ENCODE measurements around the gene CSNK1D. TPM values are rescaled to one million over a fixed set of nuclear protein-coding genes. Genes with fewer than 3 reads are reported as not detected.

Gene CSNK1D
- total RNA-seq, 1 donor from 2014 or later, result 118 TPM

DNA sequence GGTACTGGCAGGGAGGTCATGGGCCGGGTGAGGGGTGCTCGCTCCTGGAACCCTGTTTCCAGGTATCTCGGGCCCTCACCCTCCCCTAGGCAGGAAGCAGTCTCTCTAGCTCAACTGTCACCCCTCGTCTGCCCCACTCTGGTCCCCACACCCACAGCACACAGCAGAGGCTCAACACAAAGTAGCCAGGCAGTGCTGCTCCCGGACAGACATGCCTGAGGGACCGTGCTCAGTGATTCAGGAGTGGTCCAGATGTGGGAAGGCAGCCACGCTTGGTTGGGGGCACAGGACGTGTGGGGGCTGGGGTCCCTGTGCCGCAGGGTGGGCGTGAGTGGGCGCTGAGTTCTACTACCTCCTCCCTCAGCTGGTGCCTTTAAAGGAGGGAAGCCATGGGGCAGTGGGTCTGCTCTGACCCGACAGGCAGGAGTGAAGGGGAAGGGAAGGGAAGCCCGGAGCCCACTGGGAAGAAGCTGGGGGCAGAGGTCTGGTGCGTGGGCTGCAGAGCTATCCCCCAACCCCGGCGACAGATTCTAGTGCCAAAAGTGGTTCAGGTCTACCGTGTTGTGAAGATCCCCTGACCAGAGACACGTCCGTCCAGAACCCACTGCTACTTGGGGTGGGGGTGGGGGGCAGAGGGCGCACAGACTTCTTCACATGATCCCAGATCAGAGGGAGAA lies 32.9 kb downstream of the CSNK1D start:
- TF ChIP-seq CTCF (IDR thresholded peaks at IDR 0.05), result no peak
- no peak for DNase-seq (ENCODE audit: extremely low spot score, unreplicated experiment)
- H3K9me3 Mint-ChIP-seq (ENCODE audit: unreplicated experiment), result no peaks in the 10 kb centered on the region
- no peak overlapping the region for H3K4me3 Mint-ChIP-seq (ENCODE audit: unreplicated experiment)
- H3K36me3 Mint-ChIP-seq (ENCODE audit: unreplicated experiment), result peaks cover 17% of the 10 kb centered on the region
- peak overlapping the region; percentile 87 for H3K27ac Mint-ChIP-seq (ENCODE audit: unreplicated experiment)
- H3K27me3 Mint-ChIP-seq (ENCODE audit: unreplicated experiment), result no peaks in the 10 kb centered on the region
- H3K4me1 Mint-ChIP-seq (ENCODE audit: unreplicated experiment), result peaks cover 64% of the 10 kb centered on the region

DNA sequence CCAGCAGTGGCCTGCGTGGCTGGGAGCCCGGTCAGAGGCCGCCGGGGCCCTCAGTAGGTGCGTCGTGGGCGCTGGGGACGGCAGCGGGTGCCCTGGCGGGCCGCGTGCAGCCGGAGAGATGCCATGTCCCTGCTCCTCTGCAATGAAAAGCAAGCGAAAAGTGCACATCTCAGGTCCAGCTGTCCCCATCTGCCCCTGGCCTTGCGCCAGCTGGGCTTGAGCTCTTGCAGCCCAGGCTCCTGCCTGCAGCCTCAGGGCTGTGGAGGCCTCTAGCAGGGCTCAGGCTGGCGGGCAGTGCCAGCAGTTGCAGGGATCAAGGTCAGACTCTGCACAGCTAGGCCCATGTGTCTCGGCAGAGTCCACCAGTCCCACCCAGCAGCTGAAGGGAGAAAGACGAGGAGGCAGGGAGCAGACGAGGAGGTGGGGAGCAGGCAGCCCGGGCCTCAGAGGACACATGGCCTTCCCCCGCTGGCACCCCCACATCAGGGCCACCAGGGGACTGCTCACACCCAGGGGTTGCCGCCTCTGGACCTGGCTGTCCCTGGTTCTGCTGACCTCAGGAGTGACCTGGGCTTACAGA lies 33.5 kb downstream of the CSNK1D start:
- Mint-ChIP-seq H3K4me3 (ENCODE audit: unreplicated experiment) (no peak overlapping the region), H3K27me3 (ENCODE audit: unreplicated experiment) (no peaks in the 10 kb centered on the region), H3K4me1 (ENCODE audit: unreplicated experiment) (peaks cover 67% of the 10 kb centered on the region), H3K27ac (ENCODE audit: unreplicated experiment) (peak overlapping the region; percentile 87), H3K36me3 (ENCODE audit: unreplicated experiment) (peaks cover 16% of the 10 kb centered on the region), H3K9me3 (ENCODE audit: unreplicated experiment) (no peaks in the 10 kb centered on the region)
- no peak for TF ChIP-seq CTCF (IDR thresholded peaks at IDR 0.05)
- DNase-seq (ENCODE audit: extremely low spot score, unreplicated experiment), result no peak

- no peak overlapping the region for H3K4me3 Mint-ChIP-seq (ENCODE audit: unreplicated experiment)
- no peak for TF ChIP-seq CTCF (IDR thresholded peaks at IDR 0.05)
- peaks cover 71% of the 10 kb centered on the region for H3K4me1 Mint-ChIP-seq (ENCODE audit: unreplicated experiment)
- peaks cover 10% of the 10 kb centered on the region for H3K36me3 Mint-ChIP-seq (ENCODE audit: unreplicated experiment)
- no peak for DNase-seq (ENCODE audit: extremely low spot score, unreplicated experiment)
- H3K27me3 Mint-ChIP-seq (ENCODE audit: unreplicated experiment), result no peaks in the 10 kb centered on the region
- H3K27ac Mint-ChIP-seq (ENCODE audit: unreplicated experiment), result peak overlapping the region; percentile 92
- no peaks in the 10 kb centered on the region for H3K9me3 Mint-ChIP-seq (ENCODE audit: unreplicated experiment)
Measured at GRCh38 chr17:82239401-82239925, 34.0 kb downstream of the CSNK1D start.

- DNase-seq (ENCODE audit: extremely low spot score, unreplicated experiment), result no peak
- H3K36me3 Mint-ChIP-seq (ENCODE audit: unreplicated experiment), result peaks cover 3% of the 10 kb centered on the region
- no peaks in the 10 kb centered on the region for H3K9me3 Mint-ChIP-seq (ENCODE audit: unreplicated experiment)
- no peaks in the 10 kb centered on the region for H3K27me3 Mint-ChIP-seq (ENCODE audit: unreplicated experiment)
- H3K4me3 Mint-ChIP-seq (ENCODE audit: unreplicated experiment), result peak overlapping the region; percentile 46
- peaks cover 72% of the 10 kb centered on the region for H3K4me1 Mint-ChIP-seq (ENCODE audit: unreplicated experiment)
- peak overlapping the region; percentile 92 for H3K27ac Mint-ChIP-seq (ENCODE audit: unreplicated experiment)
- no peak for TF ChIP-seq CTCF (IDR thresholded peaks at IDR 0.05)
Measured at GRCh38 chr17:82238472-82239201, 34.9 kb downstream of the CSNK1D start.
